H9 (cell line): ENCODE measurements around the gene C1orf74. TPM values are rescaled to one million over a fixed set of nuclear protein-coding genes. Genes with fewer than 3 reads are reported as not detected.

Source experiments
- DNase-seq: peaks from one replicate; pipeline ENCODE4 v3.0.0-alpha.2; 2017
- H2AFZ ChIP-seq: one replicate; pipeline ENCODE4 v1.6.1; 2013; ENCODE audit warnings: mild to moderate bottlenecking, low read length, control low read depth, moderate library complexity
- H2AK5ac ChIP-seq: 2 replicates; pipeline ENCODE4 v1.6.1; 2013; ENCODE audit warnings: low read length, control low read depth, mixed read lengths; ENCODE audit not compliant: insufficient read length
- H2BK120ac ChIP-seq: one replicate; pipeline ENCODE4 v1.6.1; 2013; ENCODE audit warnings: low read depth, mild to moderate bottlenecking, low read length, control low read depth, inconsistent platforms; ENCODE audit not compliant: poor library complexity, severe bottlenecking
- H2BK12ac ChIP-seq: 2 replicates; pipeline ENCODE4 v1.6.1; 2013; ENCODE audit warnings: low read length, control low read depth, mixed read lengths, low read depth; ENCODE audit not compliant: insufficient read length
- H2BK15ac ChIP-seq: 2 replicates; pipeline ENCODE4 v1.6.1; 2013; ENCODE audit warnings: low read depth, low read length, control low read depth
- H2BK20ac ChIP-seq: one replicate; pipeline ENCODE4 v1.6.1; 2013; ENCODE audit warnings: low read depth, mild to moderate bottlenecking, low read length, control low read depth, inconsistent platforms; ENCODE audit not compliant: poor library complexity, severe bottlenecking
- H2BK5ac ChIP-seq: 2 replicates; pipeline ENCODE4 v1.6.1; 2013; ENCODE audit warnings: low read length, control low read depth, mixed read lengths; ENCODE audit not compliant: insufficient read length
- H3K14ac ChIP-seq: 2 replicates; pipeline ENCODE4 v1.6.1; 2013; ENCODE audit warnings: low read length, control low read depth; ENCODE audit not compliant: insufficient read depth
- H3K18ac ChIP-seq: 2 replicates; pipeline ENCODE4 v1.6.1; 2013; ENCODE audit warnings: low read depth, mild to moderate bottlenecking, mixed read lengths, low read length, control low read depth; ENCODE audit not compliant: insufficient read length
- H3K23ac ChIP-seq: 2 replicates; pipeline ENCODE4 v1.6.1; 2013; ENCODE audit warnings: low read length, control low read depth, mixed read lengths, low read depth; ENCODE audit not compliant: insufficient read length
- H3K23me2 ChIP-seq: 2 replicates; pipeline ENCODE4 v1.6.1; 2013; ENCODE audit warnings: low read depth, mild to moderate bottlenecking, mixed read lengths, low read length, control low read depth; ENCODE audit not compliant: insufficient read length, poor library complexity, severe bottlenecking
- H3K27ac ChIP-seq: 2 replicates; pipeline ENCODE4 v1.5.1; 2013; ENCODE audit warnings: low read length, control low read depth, mixed read lengths, low read depth; ENCODE audit not compliant: insufficient read length
- H3K27me3 ChIP-seq: 2 replicates; pipeline ENCODE4 v1.6.1; 2013; ENCODE audit warnings: low read length, control low read depth, inconsistent platforms; ENCODE audit not compliant: insufficient read depth
- H3K4ac ChIP-seq: 2 replicates; pipeline ENCODE4 v1.6.1; 2013; ENCODE audit warnings: low read depth, mild to moderate bottlenecking, control low read depth, inconsistent platforms, low read length, moderate library complexity
- H3K4me1 ChIP-seq: 2 replicates; pipeline ENCODE4 v1.6.1; 2013; ENCODE audit warnings: low read length, control low read depth, inconsistent platforms; ENCODE audit not compliant: insufficient read depth
- H3K4me2 ChIP-seq: 2 replicates; pipeline ENCODE4 v1.6.1; 2013; ENCODE audit warnings: low read length, control low read depth, mixed read lengths; ENCODE audit not compliant: insufficient read length, insufficient read depth
- H3K56ac ChIP-seq: 2 replicates; pipeline ENCODE4 v1.6.1; 2013; ENCODE audit warnings: low read depth, mild to moderate bottlenecking, mixed read lengths, low read length, control low read depth; ENCODE audit not compliant: insufficient read length
- H3K79me1 ChIP-seq: 2 replicates; pipeline ENCODE4 v1.6.1; 2013; ENCODE audit warnings: low read depth, mild to moderate bottlenecking, moderate library complexity, low read length, control low read depth, inconsistent platforms; ENCODE audit not compliant: insufficient read depth, poor library complexity, severe bottlenecking
- H3K79me2 ChIP-seq: 2 replicates; pipeline ENCODE4 v1.6.1; 2013; ENCODE audit warnings: low read length, control low read depth, inconsistent platforms; ENCODE audit not compliant: insufficient read depth
- H3K9ac ChIP-seq: 2 replicates; pipeline ENCODE4 v1.6.1; 2013; ENCODE audit warnings: low read length, control low read depth, mixed read lengths; ENCODE audit not compliant: insufficient read length; ENCODE audit errors: extremely low read depth
- H3K9me3 ChIP-seq: one replicate; pipeline ENCODE4 v1.6.1; 2013; ENCODE audit warnings: low read depth, low read length, inconsistent platforms; ENCODE audit not compliant: control insufficient read depth
- H3T11ph ChIP-seq: one replicate; pipeline ENCODE4 v1.6.1; 2013; ENCODE audit warnings: mild to moderate bottlenecking, low read length, control low read depth, inconsistent platforms
- H4K20me1 ChIP-seq: one replicate; pipeline ENCODE4 v1.6.1; 2013; ENCODE audit not compliant: control insufficient read depth, insufficient read length, insufficient read depth
- H4K5ac ChIP-seq: 2 replicates; pipeline ENCODE4 v1.6.1; 2013; ENCODE audit warnings: low read depth, mild to moderate bottlenecking, mixed read lengths, low read length, control low read depth; ENCODE audit not compliant: insufficient read length
- H4K8ac ChIP-seq: replicated peaks from 2 replicates; pipeline ENCODE4 v1.6.1; 2013; ENCODE audit warnings: low read length, control low read depth, mixed read lengths, low read depth; ENCODE audit not compliant: insufficient read length
- H4K91ac ChIP-seq: 2 replicates; pipeline ENCODE4 v1.6.1; 2013; ENCODE audit warnings: low read depth, mild to moderate bottlenecking, moderate library complexity, mixed read lengths, low read length, control low read depth; ENCODE audit not compliant: insufficient read length
- H3K27ac Mint-ChIP-seq, 3 experiments: 2 replicates in 2 of 3; 3 replicates in 1 of 3; pipeline ENCODE4 v1.8.0; 2020 to 2021; ENCODE audit warnings: mixed read lengths in 3 of 3, mild to moderate bottlenecking in 1 of 3, moderate library complexity in 1 of 3
- H3K27me3 Mint-ChIP-seq: 2 replicates; pipeline ENCODE4 v1.8.0; 2021; ENCODE audit warnings: low read depth, mild to moderate bottlenecking, moderate library complexity, mixed read lengths
- H3K36me3 Mint-ChIP-seq, 3 experiments: 2 replicates in 2 of 3; 3 replicates in 1 of 3; pipeline ENCODE4 v1.8.0; 2020 to 2021; ENCODE audit warnings: low read depth in 3 of 3, mixed read lengths in 3 of 3; ENCODE audit not compliant: insufficient read depth in 1 of 3
- H3K4me1 Mint-ChIP-seq, 2 experiments: 2 replicates each; pipeline ENCODE4 v1.8.0; 2020; ENCODE audit warnings: mixed read lengths in 2 of 2
- H3K4me3 Mint-ChIP-seq, 2 experiments: 2 replicates in 1 of 2; 3 replicates in 1 of 2; pipeline ENCODE4 v1.8.0; 2020 to 2021; ENCODE audit warnings: mild to moderate bottlenecking in 2 of 2, mixed read lengths in 2 of 2, moderate library complexity in 1 of 2
- H3K9me3 Mint-ChIP-seq, 2 experiments: 2 replicates in 1 of 2; 3 replicates in 1 of 2; pipeline ENCODE4 v1.8.0; 2020; ENCODE audit warnings: mild to moderate bottlenecking in 2 of 2, mixed read lengths in 2 of 2, moderate library complexity in 1 of 2
- CTCF ChIP-seq: fragments of 200-600 bp; sonication (generic); conservative IDR thresholded peaks from 3 replicates; pipeline ENCODE4 v1.8.0; 2021; ENCODE audit warnings: antibody characterized with exemption, mild to moderate bottlenecking
- WGBS: extraction: QIAGEN DNeasy Blood & Tissue Kit; methylation state at CpG from one replicate; pipeline ENCODE4 v1.1.7; 2013; ENCODE audit warnings: missing lambda C conversion rate, low lambda C conversion rate, mixed read lengths; ENCODE audit not compliant: insufficient read length; ENCODE audit errors: extremely low coverage; 5-methylcytosine and 5-hydroxymethylcytosine counted together
- total RNA-seq: library from RNA; stranded (reverse); gene quantifications from 2 replicates; pipeline ENCODE4 v1.2.1, GENCODE V29; 2021

C1orf74 gene
- total RNA-seq, 1 experiment from 2014 or later: 2.4 TPM

GRCh38 chr1:209778102-209778501 is 6.3 kb downstream of the C1orf74 start:
- H4K8ac ChIP-seq: no peak overlapping the region
- no peak for TF ChIP-seq CTCF
- H2AFZ ChIP-seq: no peak overlapping the region
- H4K91ac ChIP-seq: no peak overlapping the region
- H2BK12ac ChIP-seq: no peak overlapping the region
- no peaks in the 10 kb centered on the region for H4K20me1 ChIP-seq
- H3K9me3 ChIP-seq: no peaks in the 10 kb centered on the region
- no peak overlapping the region for H2BK5ac ChIP-seq
- no peak overlapping the region for H2BK15ac ChIP-seq
- no peak overlapping the region for H3T11ph ChIP-seq
- Mint-ChIP-seq H3K27me3 (peaks cover 5% of the 10 kb centered on the region; the same call in 1 of the 2 replicates), H3K27ac (no peak overlapping the region), H3K9me3 (no peaks in the 10 kb centered on the region), H3K4me3 (no peak overlapping the region), H3K36me3 (peaks cover 0 to 7% (median 0%) of the 10 kb centered on the region in 3 experiments; a peak in 2 of 7 replicates), H3K4me1 (no peaks in the 10 kb centered on the region)
- H2AK5ac ChIP-seq: no peak overlapping the region
- no peaks in the 10 kb centered on the region for H3K27me3 ChIP-seq
- H3K18ac ChIP-seq: no peak overlapping the region
- no peak overlapping the region for H3K4ac ChIP-seq
- no peak overlapping the region for H3K23ac ChIP-seq
- no peak overlapping the region for H3K4me2 ChIP-seq
- H3K27ac ChIP-seq: no peak overlapping the region
- WGBS: no CpG with 5 or more reads among the region's 1 CpG
- no peaks in the 10 kb centered on the region for H3K79me1 ChIP-seq
- H3K23me2 ChIP-seq: no peaks in the 10 kb centered on the region
- no peak overlapping the region for H3K56ac ChIP-seq
- H4K5ac ChIP-seq: no peak overlapping the region
- H3K9ac ChIP-seq: no peak overlapping the region
- H2BK120ac ChIP-seq: no peak overlapping the region
- no peak for DNase-seq
- H3K14ac ChIP-seq: no peak overlapping the region
- H3K4me1 ChIP-seq: no peaks in the 10 kb centered on the region
- H3K79me2 ChIP-seq: no peaks in the 10 kb centered on the region; the same call in 1 of the 2 replicates
- no peak overlapping the region for H2BK20ac ChIP-seq
